Aorta (tissue), 5 donors: ENCODE data around the gene STXBP5. TPM values are rescaled to one million over a fixed set of nuclear protein-coding genes. Genes with fewer than 3 reads are reported as not detected.

Source experiments
- ATAC-seq: fragments of 200-7000 bp; cut with Tn5 transposase; one replicate; pipeline ENCODE4 v1.9.1; 2022; ENCODE audit warnings: moderate library complexity; ENCODE audit not compliant: low FRiP score
- DNase-seq, 2 donors: peaks; one replicate each; pipeline ENCODE4 v3.0.0-alpha.2; 2020
- H3K27ac ChIP-seq, 2 donors: one replicate each; pipeline ENCODE4 v1.5.1; 2013; ENCODE audit warnings: low read length in 2 of 2, mild to moderate bottlenecking in 2 of 2, moderate library complexity in 2 of 2, control low read depth in 1 of 2, inconsistent platforms in 1 of 2, low read depth in 1 of 2
- H3K27me3 ChIP-seq, 2 donors: one replicate each; pipeline ENCODE4 v1.6.1; 2013; ENCODE audit warnings: control low read depth in 1 of 2, low read length in 1 of 2, mild to moderate bottlenecking in 1 of 2, moderate library complexity in 1 of 2; ENCODE audit not compliant: insufficient read depth in 2 of 2, control insufficient read depth in 1 of 2
- H3K36me3 ChIP-seq, 2 donors: one replicate each; pipeline ENCODE4 v1.6.1; 2013; ENCODE audit warnings: control low read depth in 1 of 2, low read length in 1 of 2, mild to moderate bottlenecking in 1 of 2; ENCODE audit not compliant: insufficient read depth in 2 of 2, control insufficient read depth in 1 of 2
- H3K4me1 ChIP-seq, 2 donors: one replicate each; pipeline ENCODE4 v1.6.1; 2013; ENCODE audit warnings: low read length in 2 of 2, control low read depth in 1 of 2, mild to moderate bottlenecking in 1 of 2, moderate library complexity in 1 of 2; ENCODE audit not compliant: insufficient read depth in 2 of 2, control insufficient read depth in 1 of 2
- H3K4me3 ChIP-seq, 2 donors: one replicate each; pipeline ENCODE4 v1.5.1; 2013; ENCODE audit warnings: low read length in 2 of 2, control low read depth in 1 of 2, mild to moderate bottlenecking in 1 of 2
- H3K9me3 ChIP-seq: one replicate; pipeline ENCODE4 v1.6.1; 2013; ENCODE audit warnings: mild to moderate bottlenecking, low read length; ENCODE audit not compliant: control insufficient read depth
- WGBS, 2 donors: extraction: QIAGEN DNeasy Blood & Tissue Kit; methylation state at CpG; one replicate each; pipeline ENCODE4 v1.1.7; 2013; 5-methylcytosine and 5-hydroxymethylcytosine counted together
- intact Hi-C, 2 donors: fragments of 100-400 bp; cut with DNase I; formaldehyde crosslinking; loops; one replicate each; pipeline versions ENCODE4 v1.14.2 to v1.15.0; 2022
- polyA plus RNA-seq, 2 donors: library from polyadenylated mRNA; stranded (reverse); fragments of 200-250 nt; gene quantifications; one replicate each; pipeline ENCODE4 v1.2.3, GENCODE V29; 2013
- total RNA-seq, 2 donors: library from RNA; stranded (reverse); fragmentation: NEBNext Ultra II Directional; extraction: Animal tissue kit (Norgen Biotek cat#: 25700); gene quantifications; one replicate each; pipeline ENCODE4 v1.2.1, GENCODE V29; 2021
- donor health status: healthy with polysubstance abuse.
- donor health status: Bipolar disorder and iron deficiency.
- donor health status: DM: no; HTN: no; CAD: no.
- donor health status: DM: no; HTN: no; CAD: no.
- donor health status: DM: yes; HTN: yes; CAD: no.

The STXBP5 gene
- total and polyA plus RNA-seq, 4 donors, result 7.1 to 28.9 (median 19.9) TPM

DNA sequence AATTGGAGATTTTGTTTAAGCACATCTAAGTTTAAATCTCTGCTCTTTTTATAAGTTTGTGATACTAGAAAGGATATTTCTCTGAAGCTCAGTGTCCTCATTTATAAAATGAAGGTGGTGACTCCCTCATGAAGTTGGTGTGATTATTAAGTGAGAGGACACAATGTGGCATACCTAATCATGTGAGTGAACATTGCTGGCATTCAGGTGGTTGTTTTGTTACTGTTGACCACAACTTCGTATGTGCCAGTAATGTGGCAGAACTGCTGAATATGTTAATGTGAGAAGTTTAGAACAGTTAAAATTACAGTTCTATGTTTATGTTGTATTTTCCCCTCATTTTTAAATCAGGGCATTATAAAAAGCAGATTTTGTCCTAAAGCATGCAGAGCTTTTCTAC is 127.2 kb downstream of the STXBP5 start:
- ATAC-seq, result no peak
- WGBS, 2 donors, result 88 to 89% methylated on average over 1 of the region's 1 CpG
- Histone ChIP-seq H3K9me3 (no peaks in the 10 kb centered on the region), H3K4me3 (no peak overlapping the region), H3K27ac (no peak overlapping the region), H3K4me1 (no peaks in the 10 kb centered on the region), H3K36me3 (peaks cover 2 to 3% of the 10 kb centered on the region in 2 donors), H3K27me3 (no peaks in the 10 kb centered on the region)
- DNase-seq, result no peak
- intact Hi-C loops, result no loop called here

DNA sequence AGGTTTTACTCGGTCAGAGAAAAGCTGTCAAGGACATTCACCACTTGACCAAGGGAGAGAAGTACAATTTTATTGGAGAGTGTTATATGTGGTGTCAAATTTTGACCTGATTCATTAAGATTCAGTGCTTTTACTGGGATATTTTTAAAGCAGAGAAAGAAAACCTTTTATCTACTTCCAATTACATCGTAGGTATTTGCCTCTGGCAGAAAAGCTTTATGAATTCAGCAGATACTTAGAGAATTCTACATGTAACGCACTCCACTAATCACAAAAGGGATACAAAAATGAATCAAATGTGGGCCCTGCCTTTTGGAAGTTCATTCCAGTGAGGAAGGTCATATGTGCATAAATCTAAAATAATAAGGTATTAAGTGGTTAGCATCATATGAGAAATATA is 133.7 kb downstream of the STXBP5 start:
- WGBS, 2 donors, result 72 to 73% methylated on average over 3 of the region's 3 CpGs
- no peaks in the 10 kb centered on the region for H3K36me3 ChIP-seq
- no peaks in the 10 kb centered on the region for H3K27me3 ChIP-seq
- ATAC-seq, result no peak
- no peaks in the 10 kb centered on the region for H3K9me3 ChIP-seq
- intact Hi-C loops, result no loop called here
- no peak overlapping the region for H3K4me3 ChIP-seq
- H3K27ac ChIP-seq, result no peak overlapping the region
- DNase-seq, result no peak
- H3K4me1 ChIP-seq, result no peaks in the 10 kb centered on the region

DNA sequence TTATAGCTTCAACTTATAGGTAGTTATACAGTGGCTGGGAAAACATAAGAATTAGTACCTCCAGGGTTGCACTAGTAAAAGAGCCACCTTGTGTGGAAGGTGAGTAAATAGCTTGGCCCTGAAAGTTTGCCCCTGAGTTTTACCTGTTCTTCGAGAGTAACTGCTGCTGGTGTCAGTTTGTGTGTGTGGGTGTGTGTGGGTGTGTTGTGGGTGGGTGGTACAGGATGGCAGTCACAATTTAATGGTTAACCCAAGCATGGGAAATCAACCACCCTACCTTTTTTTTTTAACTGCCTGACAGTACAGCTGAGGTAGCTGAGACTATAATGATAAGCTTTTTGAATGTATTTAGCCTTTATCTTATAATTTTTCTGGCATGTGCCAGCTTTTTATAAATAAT is 137.3 kb downstream of the STXBP5 start:
- DNase-seq (no peak), ATAC-seq (no peak)
- no peaks in the 10 kb centered on the region for H3K36me3 ChIP-seq
- no peaks in the 10 kb centered on the region for H3K4me1 ChIP-seq
- no peak overlapping the region for H3K4me3 ChIP-seq
- H3K27me3 ChIP-seq, result no peaks in the 10 kb centered on the region
- 96% methylated on average over 1 of the region's 1 CpG for WGBS, 2 donors
- no peak overlapping the region for H3K27ac ChIP-seq
- intact Hi-C loops, result no loop called here
- H3K9me3 ChIP-seq, result no peaks in the 10 kb centered on the region

DNA sequence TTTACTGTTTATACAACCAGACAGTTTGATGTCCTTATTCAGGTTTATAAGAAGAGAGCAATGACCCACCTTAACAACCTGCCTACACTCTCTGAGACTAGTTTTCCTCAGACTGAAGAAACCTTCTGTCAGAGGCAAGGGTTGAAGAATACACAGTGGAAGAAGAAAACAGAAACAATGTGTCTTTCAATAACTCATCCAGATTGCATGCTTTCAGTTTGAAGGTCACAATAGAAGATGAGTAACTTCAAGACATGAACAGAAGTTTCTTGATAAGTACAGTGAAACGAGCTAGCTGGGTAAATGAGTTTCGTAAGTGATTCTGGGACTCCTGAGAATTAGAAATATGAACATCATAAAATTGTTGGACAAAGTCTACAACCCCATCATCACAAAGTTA is 141.7 kb downstream of the STXBP5 start:
- Histone ChIP-seq H3K36me3 (peaks cover 0 to 3% of the 10 kb centered on the region in 2 donors), H3K4me1 (no peaks in the 10 kb centered on the region), H3K4me3 (no peak overlapping the region), H3K27ac (no peak overlapping the region), H3K27me3 (no peaks in the 10 kb centered on the region), H3K9me3 (no peaks in the 10 kb centered on the region)
- intact Hi-C loops, result no loop called here
- WGBS, 2 donors, result 95 to 97% methylated on average over 2 of the region's 2 CpGs
- ATAC-seq (no peak), DNase-seq (no peak)

DNA sequence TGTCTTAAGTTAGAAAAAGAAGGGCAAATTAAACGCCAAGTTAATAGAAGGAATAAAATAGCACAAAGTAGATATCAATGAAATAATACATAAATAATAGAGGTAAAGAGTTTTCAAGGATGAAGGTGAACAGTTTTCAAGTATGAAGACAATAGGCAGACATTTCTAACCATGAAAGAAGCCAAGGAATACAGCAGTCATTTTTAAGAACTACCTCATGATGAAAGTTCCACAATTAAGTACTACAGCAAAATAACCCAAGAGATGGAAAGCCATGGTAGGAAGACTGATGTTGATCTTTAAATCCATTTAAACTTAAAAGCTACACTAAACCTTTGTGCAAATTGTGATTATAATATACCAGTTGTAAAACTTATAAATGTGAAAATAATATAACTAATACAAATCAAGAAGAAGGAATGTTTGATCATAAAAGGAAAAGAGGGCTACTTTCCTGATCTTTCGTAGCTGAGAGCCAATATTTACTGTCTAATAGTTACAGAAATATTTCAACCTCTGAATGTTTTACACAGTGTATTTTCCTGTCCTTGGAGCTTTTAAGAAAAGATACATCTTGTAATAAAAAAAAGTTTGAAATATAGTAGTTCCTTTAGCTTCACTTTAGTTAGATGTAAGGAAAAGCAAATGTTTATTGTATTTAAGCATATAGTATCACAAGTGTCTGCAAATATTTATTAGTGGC is 143.1 kb downstream of the STXBP5 start:
- H3K9me3 ChIP-seq, result no peaks in the 10 kb centered on the region
- no peak overlapping the region for H3K27ac ChIP-seq
- DNase-seq (no peak), ATAC-seq (no peak)
- intact Hi-C loops, result no loop called here
- no peak overlapping the region for H3K4me3 ChIP-seq
- peaks cover 0 to 3% of the 10 kb centered on the region in 2 donors for H3K36me3 ChIP-seq
- 95% methylated on average over 2 of the region's 2 CpGs for WGBS, 2 donors
- H3K27me3 ChIP-seq, result no peaks in the 10 kb centered on the region
- H3K4me1 ChIP-seq, result no peaks in the 10 kb centered on the region

DNA sequence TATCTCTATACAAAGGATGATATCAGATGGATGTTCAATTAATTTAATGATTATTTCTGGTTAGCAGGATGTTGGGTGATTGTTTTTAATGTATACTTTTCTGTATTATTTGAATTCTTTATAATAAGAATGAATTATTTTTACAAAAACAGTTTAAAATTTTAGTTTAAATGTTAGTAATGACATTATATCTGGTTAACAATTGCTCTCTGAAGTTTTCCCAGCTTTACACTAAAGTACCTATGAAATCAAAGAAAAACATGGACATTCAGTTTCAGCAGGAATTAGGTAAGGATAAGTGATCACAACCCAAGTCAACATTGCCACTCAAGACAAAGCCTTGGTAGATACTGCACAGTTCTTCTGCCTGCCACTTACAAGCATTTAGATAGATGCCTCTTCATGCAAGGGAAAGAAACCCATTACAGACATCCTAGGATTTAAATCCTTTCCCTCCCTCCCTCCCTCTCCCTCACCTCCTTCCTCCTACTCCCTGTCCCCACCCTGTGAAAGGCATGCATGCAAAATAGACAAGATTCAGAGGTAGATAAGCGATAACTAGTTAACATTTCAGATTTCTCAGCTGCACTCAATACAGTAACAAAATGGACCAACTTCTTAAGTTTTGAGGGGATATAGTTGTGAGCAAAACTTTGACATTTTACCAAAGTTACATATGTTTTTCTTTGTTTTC is 143.8 kb downstream of the STXBP5 start:
- 99 to 100% methylated on average over 1 of the region's 1 CpG for WGBS, 2 donors
- Histone ChIP-seq H3K27me3 (no peaks in the 10 kb centered on the region), H3K4me3 (no peak overlapping the region), H3K4me1 (no peaks in the 10 kb centered on the region), H3K9me3 (no peaks in the 10 kb centered on the region), H3K36me3 (peaks cover 0 to 3% of the 10 kb centered on the region in 2 donors), H3K27ac (no peak overlapping the region)
- intact Hi-C loops, result no loop called here
- ATAC-seq, result no peak
- no peak for DNase-seq

DNA sequence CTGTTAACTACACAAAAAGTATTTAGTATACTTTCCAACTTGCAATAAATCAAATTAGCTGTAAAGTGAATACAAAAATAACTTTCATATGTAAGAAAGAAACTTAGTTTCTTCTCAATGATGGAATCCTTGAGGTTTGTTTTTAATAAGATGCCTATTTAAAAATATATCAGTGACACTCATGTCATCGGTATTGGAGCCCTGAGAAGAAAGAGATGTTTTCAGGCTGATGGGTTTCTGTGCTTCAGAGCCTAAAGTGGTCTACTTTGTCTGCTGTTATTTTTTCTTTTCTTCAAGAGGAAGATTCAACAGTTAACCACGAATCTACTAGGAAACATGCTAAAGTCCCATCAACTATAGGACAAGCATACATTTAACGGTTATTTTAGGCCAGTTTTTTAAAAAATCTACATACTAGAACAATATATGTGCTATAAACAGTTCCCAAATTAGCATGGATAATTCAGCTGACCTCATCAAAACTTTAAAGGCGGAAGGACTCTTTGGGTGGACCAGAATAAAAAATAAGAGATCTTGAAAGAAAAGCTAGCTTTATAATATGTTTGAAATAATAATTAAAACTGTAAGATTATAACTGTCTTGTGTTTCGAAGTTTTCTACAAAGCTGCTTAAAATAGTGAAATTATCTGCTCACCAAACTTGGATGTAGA is 157.2 kb downstream of the STXBP5 start:
- Histone ChIP-seq H3K36me3 (peaks cover 0 to 4% of the 10 kb centered on the region in 2 donors), H3K9me3 (no peaks in the 10 kb centered on the region), H3K27me3 (no peaks in the 10 kb centered on the region), H3K4me3 (no peak overlapping the region), H3K4me1 (no peaks in the 10 kb centered on the region), H3K27ac (no peak overlapping the region)
- ATAC-seq (no peak), DNase-seq (no peak)
- intact Hi-C loops, result no loop called here
- 82 to 86% methylated on average over 5 of the region's 5 CpGs for WGBS, 2 donors

DNA sequence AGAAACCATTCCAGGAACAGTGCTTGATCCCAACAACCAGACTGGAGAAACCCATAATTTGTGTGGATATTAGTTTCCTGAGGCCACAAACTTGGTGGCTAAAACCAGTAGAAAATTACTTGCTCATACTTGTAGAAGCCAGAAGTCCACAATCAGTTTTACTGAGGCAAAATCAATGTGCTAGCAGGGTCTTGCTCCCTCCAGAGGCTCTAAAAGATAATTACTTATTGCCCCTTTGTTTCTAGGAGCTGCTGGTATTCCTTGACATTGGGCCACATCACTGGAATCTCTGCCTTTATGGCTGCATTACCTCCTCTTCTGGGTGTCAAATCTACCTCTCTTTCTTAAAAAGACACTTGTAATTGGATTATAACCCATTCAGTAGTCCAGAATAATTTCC is 162.1 kb downstream of the STXBP5 start:
- Histone ChIP-seq H3K27me3 (no peaks in the 10 kb centered on the region), H3K4me3 (no peak overlapping the region), H3K9me3 (no peaks in the 10 kb centered on the region), H3K27ac (no peak overlapping the region), H3K4me1 (no peaks in the 10 kb centered on the region), H3K36me3 (peaks cover 0 to 2% of the 10 kb centered on the region in 2 donors)
- DNase-seq, result no peak
- no peak for ATAC-seq
- intact Hi-C loops, result no loop called here

DNA sequence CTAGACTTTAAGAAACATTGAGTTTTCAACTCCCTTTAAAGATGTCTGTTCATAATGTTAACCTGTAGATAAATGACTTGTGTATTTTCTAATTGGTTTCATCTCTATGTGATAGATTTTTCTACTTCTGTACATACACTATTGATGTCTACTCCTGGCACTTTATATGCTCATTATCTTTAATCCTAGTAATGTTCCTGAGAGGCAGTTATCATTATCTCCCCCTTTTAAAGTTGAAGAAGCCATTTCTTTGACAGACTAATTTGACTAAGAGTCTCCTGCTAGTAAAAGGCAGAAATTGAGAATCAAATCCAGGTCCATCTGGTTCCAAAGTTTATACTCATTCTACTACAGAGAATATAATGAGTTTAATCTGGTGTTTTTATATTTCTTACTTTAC is 167.1 kb downstream of the STXBP5 start:
- no peak overlapping the region for H3K27ac ChIP-seq
- H3K27me3 ChIP-seq, result no peaks in the 10 kb centered on the region
- no peak for DNase-seq
- H3K4me1 ChIP-seq, result no peaks in the 10 kb centered on the region
- H3K9me3 ChIP-seq, result no peaks in the 10 kb centered on the region
- intact Hi-C loops, result no loop called here
- no peak overlapping the region for H3K4me3 ChIP-seq
- no peaks in the 10 kb centered on the region for H3K36me3 ChIP-seq
- no peak for ATAC-seq
